GM18909 (cell line): ENCODE data around the gene LRR1.
"Not testable (repeated sequence)": the region's sequence is repeated elsewhere in the genome, so short reads cannot be mapped to it uniquely, and the experiment has no call there.

Experiments used
- ATAC-seq: cut with Tn5 transposase; IDR thresholded peaks from one replicate; pipeline ENCODE4 v1.9.1; 2021; ENCODE audit warnings: mild to moderate bottlenecking; ENCODE audit not compliant: unreplicated experiment, poor library complexity

LRR1 gene

GRCh38 chr14:49622022-49622607 lies 23.4 kb downstream of the LRR1 start:
- ATAC-seq, result no peak

GRCh38 chr14:49623387-49623786 lies 24.6 kb downstream of the LRR1 start:
- ATAC-seq, result no peak

- ATAC-seq, result no peak
Observed at GRCh38 chr14:49623941-49624839, 25.4 kb downstream of the LRR1 start.

- peak; percentile 82 for ATAC-seq
Observed at GRCh38 chr14:49633640-49634546, 35.2 kb downstream of the LRR1 start.

GRCh38 chr14:49634547-49635334 lies 36.0 kb downstream of the LRR1 start, which contains the start of gene DNAAF2:
TSS of gene DNAAF2 (minus strand) at chr14:49635244. CDS start at chr14:49635149, 95 bp downstream.
- peak; percentile 32 for ATAC-seq

- no peak for ATAC-seq
Observed at GRCh38 chr14:49636866-49637265, 38.1 kb downstream of the LRR1 start.

- no peak for ATAC-seq
Observed at GRCh38 chr14:49637534-49638078, 38.9 kb downstream of the LRR1 start.

DNA sequence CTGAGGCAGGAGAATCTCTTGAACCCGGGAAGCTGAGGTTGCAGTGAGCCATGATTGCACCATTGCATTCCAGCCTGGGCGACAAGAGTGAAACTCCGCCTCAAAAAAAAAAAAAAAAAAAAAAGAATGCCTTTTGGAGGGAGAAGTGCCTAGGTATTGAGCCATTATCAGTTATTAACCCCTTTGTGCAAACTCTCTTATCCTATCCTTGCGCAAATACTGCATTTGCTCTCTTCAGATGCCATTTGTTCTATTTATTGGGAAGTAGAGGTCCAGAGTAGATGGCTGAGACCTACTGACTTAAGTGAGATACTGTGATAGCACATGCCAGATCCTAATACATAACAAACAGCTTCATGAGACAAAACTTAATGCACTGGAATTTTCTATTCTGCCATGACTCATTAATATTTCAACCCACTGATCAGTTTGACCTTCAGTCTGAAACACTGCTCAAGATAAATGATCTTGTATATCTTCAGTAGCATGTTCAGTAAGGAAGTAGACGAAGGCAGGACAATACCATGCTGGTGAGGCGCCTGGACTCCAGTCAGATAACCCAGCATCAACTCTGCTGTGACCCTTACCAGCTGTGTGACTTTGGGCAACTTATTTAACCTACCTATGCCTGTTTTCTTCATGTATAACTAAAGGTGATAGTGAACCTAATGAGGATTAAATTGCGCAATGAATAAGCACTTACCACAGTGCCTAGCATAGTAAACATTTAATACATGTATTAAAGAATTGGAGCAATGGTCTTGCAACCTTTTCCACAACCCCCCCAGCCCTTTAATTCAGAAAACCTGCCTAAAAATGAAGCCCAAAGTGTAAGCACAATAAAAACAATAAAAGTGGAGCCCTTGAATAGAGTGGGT lies 42.0 kb downstream of the LRR1 start:
- ATAC-seq, result no peak

- no peak for ATAC-seq
Observed at GRCh38 chr14:49641697-49642129, 43.0 kb downstream of the LRR1 start.

GRCh38 chr14:49642163-49642562 lies 43.4 kb downstream of the LRR1 start:
- no peak for ATAC-seq

DNA sequence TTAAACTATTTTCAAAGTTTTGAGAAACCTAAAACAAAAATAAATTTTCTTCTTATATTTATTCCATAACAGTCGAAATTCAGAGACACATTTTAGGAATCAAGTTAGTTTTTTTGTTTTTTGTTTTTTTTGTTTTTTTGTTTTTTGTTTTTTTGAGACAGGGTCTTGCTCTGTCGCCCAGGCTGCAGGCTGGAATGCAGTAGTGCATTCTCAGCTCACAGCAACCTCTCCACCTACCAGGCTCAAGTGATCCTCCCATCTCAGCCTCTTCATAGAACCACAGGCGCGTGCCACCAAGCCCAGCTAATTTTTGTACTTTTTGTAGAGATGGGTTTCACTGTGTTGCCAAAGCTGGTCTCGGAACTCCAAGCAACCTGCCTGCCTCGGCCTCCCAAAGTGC lies 54.8 kb downstream of the LRR1 start:
- ATAC-seq, result no peak

DNA sequence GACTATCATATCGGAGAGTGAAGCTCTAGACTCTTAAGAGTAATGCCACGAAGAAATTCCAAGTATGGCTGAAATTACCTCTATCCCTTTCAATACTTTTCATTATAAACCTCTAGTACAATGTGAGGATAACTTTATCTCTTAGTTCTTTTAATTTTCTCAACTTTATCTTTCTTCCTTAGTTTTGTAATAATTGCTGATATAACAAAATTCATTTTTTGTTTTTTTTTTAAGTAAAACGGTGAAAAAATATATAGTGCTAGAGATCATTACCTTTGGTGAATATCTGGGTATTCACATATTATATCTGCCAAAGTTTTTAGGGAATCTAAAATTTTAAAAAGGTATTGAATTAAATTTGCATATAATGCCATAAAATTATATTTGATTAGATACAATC lies 55.8 kb downstream of the LRR1 start:
- ATAC-seq, result no peak

DNA sequence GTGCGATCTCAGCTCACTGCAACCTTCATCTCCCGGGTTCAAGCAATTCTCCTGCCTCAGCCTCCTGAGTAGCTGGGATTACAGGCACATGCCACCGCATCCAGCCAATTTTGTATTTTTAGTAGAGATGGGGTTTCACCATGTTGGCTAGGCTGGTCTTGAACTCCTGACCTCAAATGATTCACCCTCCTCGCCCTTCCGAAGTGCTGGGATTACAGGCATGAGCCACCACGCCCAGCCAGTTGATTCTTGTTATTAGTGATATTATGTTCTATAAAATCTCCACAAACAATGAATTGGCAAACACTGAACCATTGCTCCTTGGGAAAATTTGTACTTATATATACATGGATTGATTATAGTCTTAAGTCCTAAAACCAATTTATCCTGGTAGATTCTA lies 58.8 kb downstream of the LRR1 start:
- not testable (repeated sequence) for ATAC-seq

- no peak for ATAC-seq
Observed at GRCh38 chr14:49659526-49660455, 61.1 kb downstream of the LRR1 start.
